Measurements from ENCODE around the gene GOLM1.

DNA sequence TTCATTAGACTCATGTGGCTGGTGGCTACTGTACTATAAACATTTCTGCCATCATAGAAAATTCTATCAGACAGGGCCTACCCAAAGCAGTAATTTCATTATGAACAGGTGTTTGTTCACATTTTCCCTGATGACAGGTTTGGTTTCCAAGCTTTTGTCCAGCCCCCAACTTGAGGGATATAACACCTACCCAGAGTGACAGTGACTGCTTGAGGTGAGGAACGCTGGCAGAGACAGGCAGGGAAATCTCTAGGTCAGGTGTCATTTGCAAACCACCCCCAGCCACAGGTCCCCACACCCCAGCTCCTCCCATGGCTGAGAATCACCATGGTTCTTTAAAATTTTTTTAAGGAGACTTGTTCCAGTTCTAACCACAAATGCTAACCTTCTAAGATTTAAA lies 25.5 kb downstream of the GOLM1 start:
- TF ChIP-seq CTCF (CRISPR knock-in tag; IDR thresholded peaks at IDR 0.05) (no peak), TRAFD1 (CRISPR knock-in tag; IDR thresholded peaks at IDR 0.05; ENCODE audit: borderline replicate concordance) (no peak), FOXA3 (CRISPR knock-in tag; IDR thresholded peaks at IDR 0.05) (no peak), ZNF232 (CRISPR knock-in tag; IDR thresholded peaks at IDR 0.05; ENCODE audit: borderline replicate concordance) (no peak), FOXM1 (CRISPR knock-in tag; IDR thresholded peaks at IDR 0.05) (no peak), ZKSCAN1 (IDR thresholded peaks at IDR 0.05; ENCODE audit: low read length) (no peak), ETV6 (CRISPR knock-in tag; conservative IDR thresholded peaks at IDR 0.05) (no peak), TOE1 (CRISPR knock-in tag; IDR thresholded peaks at IDR 0.05) (no peak), DMAP1 (CRISPR knock-in tag; IDR thresholded peaks at IDR 0.05) (no peak), ZFP91 (CRISPR knock-in tag; IDR thresholded peaks at IDR 0.05; ENCODE audit: borderline replicate concordance) (no peak), ATF2 (CRISPR knock-in tag; IDR thresholded peaks at IDR 0.05) (no peak), ZNF883 (CRISPR knock-in tag; IDR thresholded peaks at IDR 0.05; ENCODE audit: not compliant biosample characterization) (no peak), ZNF549 (CRISPR knock-in tag; IDR thresholded peaks at IDR 0.05) (no peak), KLF9 (CRISPR knock-in tag; IDR thresholded peaks at IDR 0.05; ENCODE audit: low read depth) (no peak)
